GM03348 (cell line): ENCODE data around the gene AFAP1.
A peak's percentile ranks its signal among the peaks of the same experiment; 100 is the strongest.

Source experiments
- DNase-seq: peaks from one replicate; pipeline ENCODE4 v3.0.0; 2012; ENCODE audit warnings: low spot score

The AFAP1 gene

DNA sequence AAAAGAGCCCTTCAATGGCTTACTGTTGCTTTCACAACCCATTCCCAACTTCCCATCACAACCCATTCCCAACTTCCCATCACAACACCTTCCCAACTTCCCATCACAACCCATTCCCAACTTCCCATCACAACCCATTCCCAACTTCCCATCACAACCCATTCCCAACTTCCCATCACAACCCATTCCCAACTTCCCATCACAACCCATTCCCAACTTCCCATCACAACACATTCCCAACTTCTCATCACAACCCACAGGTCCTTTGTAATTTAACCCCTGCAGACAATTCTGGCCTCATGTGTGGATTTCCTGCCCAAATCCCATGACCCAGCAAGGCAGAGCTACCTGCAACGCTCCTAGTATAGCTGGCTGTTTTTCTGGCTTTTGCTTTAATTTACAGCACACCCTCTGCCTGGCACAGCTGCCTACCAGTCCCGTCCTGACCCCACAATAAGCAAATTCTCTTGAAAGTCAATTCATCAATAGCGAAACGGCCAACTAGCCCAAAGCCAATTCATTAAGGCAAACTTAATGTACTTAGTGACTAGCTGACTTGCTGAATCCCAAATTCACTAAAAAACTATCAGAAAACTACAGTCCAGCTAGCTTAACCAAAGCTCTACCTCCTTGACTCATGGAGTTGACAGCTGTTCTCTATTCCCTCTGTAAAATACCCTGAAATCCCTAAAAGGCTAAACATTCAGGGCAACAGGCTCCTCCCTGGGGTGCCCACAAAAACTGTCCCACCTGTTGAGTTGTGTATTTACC lies 75.6 kb downstream of the AFAP1 start:
- DNase-seq: no peak

DNA sequence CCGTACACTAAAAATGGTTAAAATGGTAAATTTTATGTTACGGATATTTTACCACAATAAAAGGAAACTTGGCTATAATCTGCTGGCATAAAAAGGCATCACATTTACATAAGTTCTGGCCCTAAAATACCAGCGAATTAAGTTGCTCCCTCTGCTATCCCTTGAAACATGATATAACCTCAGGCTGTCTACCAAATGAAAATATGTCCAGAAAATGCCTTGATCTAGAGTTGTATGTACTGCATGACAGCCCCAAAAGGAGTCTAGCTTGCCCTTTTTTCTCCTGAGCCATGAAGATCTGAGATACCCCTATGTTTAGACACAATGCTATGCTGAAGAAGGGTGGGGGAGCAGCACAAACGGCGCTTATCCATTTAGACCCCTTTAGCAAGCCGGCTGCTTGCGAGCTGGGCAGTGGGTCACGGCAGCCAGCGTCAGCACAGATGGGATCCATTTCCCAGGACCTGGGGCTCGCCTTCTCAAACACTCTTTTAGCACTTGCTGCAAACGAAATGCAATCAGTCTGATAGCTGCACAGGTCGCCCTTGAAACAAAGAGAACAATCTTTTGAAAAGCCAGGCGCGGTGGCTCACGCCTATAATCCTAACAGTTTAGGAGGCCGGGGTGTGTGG lies 77.0 kb downstream of the AFAP1 start:
- no peak for DNase-seq

DNA sequence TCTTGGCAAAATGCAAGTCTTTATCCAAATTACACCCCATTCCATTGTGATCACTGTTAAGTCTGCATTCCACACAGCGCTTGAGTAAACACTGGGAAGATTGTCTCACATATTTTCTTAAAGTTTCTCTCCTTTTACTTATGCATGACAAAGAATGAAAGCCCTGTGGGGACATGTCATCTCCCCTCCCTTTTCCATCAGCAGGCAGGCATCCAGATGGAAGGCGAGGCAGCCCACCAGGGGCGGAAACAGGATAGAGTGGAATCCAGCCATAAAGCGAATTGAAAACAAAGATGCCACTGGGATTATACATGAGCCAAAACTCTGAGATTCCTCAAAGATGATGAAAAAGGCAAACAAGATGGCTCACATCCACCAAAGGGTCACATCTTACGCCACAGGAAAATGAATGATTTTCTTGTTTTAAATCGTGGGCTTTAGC lies 78.2 kb downstream of the AFAP1 start:
- DNase-seq: peak; percentile 89

DNA sequence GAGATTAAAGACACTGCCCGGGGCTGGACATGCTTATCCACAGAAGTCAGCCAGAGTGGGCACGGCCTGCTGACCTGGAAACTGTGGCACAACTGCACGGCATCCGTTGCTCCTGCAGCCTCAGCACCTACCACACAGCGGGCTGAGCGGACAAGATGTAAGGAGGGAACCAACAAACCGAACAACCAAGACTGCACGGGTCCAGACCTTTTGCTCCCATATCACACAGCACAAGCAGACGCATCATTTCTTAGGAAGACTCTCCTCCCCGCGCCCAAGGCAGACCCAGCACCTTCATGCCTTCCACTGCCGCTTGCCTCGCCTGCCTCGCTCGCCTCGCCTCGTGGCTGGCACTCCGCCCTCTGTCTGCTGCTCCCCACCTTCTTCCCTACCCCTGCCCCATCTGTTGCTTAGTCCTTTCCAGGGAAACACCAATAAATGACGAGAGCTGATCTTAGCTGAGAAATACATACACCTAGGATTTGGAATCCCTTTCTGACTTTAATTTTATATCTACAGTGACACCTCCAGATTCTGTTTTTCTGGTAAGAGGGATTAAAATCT lies 79.0 kb downstream of the AFAP1 start:
- no peak for DNase-seq

DNA sequence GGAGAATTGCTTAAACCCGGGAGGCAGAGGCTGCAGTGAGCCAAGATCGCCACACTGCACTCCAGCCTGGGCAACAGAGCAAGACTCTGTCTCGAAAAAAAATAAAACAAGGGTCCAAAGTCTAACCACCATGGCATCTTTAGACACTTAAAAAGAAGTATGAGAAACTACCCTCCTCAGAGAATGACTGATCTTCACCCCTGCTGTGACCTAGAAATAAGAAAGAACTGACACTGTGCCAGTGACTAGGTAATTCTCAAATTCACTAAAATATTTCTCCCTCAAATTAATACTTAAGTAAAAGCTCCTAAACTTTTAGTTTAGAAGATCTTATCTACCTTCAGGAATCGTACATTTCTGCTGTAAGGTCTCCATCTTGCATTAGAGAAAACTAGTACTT lies 80.3 kb downstream of the AFAP1 start:
- DNase-seq: no peak

DNA sequence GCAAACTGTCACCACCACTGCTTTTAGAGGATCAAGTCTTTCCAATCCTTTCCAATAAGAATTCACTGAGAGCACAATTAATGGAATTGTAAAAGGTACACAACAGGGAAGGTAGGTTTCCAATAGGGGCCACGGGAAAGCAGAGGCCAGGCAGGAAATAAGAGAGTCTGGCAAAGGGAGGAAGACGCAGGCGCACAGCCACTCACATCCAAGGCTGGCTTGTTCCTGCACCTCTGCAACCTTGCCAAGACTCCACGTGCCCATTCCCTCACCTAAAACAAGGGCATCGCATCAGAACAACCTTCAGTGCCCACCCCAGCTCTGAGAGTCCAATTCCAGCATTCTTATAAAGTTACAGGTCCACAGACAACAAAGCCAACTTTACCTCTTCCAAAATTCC lies 81.2 kb downstream of the AFAP1 start:
- no peak for DNase-seq

DNA sequence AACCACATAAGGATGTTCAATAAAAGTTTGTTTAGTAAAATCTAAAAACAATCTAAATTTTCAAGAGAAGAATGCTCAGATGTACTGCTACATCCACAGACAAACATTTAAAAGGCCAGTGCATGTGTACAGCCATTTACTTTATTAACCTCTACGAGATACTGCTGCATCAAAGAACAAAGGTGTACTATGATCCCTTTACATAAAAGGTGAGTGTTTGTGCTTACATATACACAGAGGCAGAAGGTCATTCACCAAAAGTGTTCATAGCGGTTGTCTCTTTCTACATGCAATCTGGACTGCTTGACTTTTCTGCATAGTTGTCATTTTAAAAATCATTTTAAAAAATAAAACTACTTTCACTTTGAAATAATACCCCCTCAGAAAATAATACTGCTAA lies 81.7 kb downstream of the AFAP1 start:
- DNase-seq: no peak

DNA sequence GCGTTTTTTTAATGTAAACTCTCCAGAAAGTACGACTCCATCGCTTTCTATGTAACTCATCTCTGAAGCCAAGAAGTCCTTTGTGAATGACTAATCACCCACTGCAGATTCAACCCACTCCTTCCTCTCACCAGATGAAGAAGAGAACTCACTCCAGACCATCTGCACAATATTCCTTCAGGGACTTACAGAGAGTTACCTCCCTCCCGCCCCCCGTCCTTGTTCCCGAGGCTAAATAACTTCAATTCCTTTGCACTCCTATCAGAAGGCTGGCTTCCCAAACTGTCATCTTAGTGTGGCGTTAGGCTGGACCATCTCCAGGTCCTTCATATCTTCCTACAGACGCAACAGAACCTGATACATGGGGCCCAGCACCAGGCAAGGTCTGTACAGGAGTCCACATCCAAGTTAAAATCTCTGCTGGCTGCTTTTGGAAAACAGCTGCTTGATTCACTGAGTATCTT lies 82.4 kb downstream of the AFAP1 start:
- peak; percentile 84 for DNase-seq

DNA sequence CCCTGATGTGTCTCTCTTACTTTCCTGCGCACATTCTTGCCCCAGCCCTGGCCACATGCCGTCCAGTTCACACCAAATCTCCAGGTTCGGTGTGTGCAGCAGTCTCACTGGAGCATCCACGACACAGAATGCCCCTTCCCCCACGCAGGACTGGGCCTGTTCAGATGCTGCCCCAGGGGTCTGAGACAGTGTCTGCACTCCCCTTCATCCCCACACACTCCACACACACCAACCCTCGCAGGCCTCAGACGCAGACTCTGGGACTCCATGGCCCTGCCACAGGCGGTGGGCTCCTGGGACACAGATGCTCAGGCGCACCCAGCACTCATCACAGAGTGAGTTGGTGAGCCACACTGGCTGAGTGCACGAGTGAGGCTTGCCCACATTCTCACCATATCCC lies 83.9 kb downstream of the AFAP1 start:
- DNase-seq: no peak

DNA sequence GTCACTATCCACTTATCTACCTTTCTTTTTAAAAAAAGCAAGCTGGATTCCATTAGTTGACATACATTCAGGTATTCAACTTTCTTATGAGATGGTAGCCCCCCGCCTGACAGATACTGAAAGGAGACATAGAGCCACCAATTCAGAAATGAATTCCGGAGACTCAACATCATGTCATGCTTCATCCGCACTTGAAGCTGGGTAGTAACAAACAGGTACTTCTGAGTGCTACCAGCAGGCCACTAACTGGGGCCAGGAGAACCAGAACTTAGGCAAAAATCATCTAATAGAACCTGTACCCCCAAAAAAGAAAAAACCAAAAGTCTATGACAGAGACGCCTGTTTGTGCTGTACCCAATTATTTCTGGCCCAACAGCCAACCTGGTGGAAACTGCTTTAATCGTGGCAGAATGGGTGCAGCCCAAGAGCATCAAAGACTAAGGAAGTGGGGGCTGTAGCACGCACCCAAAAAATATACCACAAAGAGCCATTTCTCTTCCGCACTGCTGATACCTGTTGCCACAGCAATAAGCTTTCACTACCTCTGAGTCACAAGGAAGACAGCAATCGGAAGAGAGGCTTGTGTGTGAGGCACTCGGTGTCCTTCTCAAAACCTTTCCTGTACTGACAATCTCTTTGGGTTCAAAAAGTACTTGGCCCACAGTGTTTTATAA lies 84.8 kb downstream of the AFAP1 start:
- no peak for DNase-seq

DNA sequence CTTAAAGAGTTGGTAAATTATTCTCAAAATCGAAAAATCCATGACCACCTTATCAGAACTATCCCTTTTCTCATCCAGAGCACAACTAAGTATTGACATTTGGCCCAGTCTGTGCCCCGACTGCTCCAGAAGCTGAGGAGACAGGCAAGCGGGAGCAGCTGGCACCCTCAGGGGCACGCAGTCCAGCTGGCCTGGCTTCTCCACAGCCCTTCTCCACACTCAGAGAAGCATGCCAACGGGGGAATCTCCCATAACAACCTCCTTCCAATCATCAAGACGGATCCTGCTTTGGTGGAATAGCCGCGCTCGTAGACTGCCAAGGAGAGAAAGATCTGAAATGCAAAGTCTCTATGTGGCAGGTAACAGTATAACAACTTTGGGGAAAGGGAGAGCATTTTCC lies 85.4 kb downstream of the AFAP1 start:
- no peak for DNase-seq

DNA sequence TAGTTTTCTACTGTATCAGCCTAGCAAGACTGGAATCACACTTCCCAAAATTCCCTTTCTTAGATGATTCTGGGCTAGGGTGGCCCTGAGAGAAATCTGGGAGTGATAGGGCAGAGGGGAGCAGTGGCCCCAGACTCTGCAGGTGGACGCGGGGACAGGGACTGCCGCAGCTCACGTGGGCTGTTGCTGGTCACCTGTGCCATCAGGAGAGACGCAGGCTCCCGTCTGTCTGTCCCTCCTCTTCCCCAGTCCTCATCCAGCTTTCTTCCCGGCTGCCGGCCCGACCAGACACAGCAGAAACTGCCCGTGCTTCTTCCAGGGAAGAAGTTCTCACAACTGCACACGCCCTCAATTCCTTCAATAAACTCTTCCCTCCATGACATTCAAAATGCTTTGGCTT lies 86.4 kb downstream of the AFAP1 start:
- DNase-seq: no peak

DNA sequence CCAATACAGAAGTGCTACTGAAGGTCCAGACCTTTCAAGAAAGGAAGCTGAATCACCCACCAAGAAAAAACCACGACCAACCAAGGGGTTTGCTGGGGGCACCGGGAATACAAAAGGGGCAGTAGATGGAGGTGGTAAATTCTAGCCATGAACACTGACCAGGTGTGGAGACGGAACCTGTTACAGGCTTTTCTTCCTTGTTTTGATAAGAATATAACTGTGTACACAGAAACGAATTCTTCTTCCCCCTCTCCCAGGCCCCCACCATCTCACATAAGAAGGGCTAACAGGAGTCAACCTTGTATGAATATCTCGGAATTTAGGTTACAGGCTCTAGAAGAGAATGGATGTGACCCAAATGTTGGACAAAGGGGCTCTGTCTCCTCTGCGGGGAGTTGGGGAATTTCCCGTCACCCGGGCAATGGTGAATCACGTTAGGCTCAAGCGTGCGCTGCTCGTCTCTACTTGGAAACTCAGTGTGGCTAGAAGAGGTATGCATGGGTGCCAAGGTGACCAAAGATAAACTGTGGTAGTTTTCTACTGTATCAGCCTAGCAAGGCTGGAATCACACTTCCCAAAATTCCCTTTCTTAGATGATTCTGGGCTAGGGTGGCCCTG lies 87.0 kb downstream of the AFAP1 start:
- no peak for DNase-seq

DNA sequence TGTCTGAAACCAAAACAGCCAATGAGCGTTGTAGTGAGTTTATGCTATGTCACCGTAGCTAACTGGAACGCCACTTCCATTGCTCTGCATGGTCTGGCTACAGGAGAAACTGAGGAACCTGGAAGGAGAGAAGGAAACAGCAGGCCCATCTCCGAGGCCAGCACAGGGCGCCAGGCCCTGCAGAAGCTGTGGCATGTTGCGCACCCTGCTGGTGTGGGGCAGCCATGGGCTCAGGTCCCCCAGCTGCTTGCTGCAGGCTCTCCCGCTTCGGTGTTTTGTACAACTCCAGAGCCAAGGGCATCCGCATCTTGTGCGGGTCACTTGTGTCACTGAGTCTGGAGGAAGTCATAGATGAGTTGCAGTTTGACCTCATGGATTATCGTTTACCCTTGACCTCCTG lies 89.2 kb downstream of the AFAP1 start:
- no peak for DNase-seq

DNA sequence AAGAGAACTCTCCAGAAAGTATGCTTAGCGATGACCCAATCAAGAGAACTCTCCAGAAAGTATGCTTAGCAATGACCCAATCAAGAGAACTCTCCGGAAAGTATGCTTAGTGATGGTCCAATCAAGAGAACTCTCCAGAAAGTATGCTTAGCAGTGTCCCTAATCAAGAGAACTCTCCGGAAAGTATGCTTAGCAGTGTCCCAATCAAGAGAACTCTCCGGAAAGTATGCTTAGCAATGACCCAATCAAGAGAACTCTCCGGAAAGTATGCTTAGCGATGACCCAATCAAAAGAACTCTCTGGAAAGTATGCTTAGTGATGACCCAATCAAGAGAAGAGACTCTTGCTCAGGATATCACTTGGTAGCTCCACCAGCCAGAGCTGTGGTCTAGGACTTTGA lies 92.5 kb downstream of the AFAP1 start:
- DNase-seq: no peak

DNA sequence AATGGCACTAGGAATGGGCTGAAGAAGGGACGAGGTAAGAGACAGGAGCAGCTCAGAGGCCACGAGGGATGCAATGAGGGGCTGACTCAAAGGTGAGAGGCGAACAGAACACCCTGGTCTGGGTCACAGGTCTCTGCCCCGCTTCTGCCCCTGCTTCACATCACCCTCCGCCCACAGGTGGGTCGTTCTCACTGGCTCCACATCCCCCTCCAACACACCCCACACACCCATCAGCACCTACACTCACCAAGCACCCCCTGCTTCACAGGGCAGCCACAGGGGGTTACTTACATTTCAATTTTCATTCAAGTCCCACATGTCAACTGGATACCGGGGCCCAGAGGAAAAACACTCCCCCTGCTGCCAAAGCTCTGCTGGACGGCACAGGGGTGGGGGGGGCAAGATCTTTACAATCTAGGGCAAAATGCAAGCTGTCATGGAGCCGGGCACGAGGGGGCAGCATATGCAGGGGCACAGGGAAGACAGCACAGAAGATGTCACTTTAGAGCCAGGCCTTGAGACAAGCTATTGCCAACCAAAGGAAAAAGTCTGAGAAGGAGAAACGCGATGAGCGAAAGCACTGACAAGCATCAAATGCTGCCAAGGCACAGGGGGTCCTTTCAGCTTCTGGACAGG lies 94.0 kb downstream of the AFAP1 start:
- no peak for DNase-seq

DNA sequence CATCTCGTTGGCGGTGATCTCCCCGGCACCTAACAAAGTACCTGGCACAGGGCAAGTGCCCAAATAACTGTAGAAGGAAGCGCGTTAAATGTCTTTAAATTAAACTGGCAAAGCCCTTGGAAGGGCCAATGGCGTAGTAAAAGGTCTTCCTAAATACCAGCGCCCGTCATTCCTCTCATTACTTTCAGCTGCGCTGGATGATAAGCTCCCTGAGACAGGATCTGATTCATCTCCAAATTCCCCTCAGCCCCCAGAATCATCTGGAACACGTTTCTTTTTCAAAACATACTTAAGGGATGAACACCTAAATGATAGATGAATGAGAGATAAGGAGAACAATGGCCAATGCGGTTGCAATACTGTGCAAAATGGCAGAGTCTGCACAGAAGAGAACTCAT lies 95.1 kb downstream of the AFAP1 start:
- DNase-seq: peak; percentile 69

DNA sequence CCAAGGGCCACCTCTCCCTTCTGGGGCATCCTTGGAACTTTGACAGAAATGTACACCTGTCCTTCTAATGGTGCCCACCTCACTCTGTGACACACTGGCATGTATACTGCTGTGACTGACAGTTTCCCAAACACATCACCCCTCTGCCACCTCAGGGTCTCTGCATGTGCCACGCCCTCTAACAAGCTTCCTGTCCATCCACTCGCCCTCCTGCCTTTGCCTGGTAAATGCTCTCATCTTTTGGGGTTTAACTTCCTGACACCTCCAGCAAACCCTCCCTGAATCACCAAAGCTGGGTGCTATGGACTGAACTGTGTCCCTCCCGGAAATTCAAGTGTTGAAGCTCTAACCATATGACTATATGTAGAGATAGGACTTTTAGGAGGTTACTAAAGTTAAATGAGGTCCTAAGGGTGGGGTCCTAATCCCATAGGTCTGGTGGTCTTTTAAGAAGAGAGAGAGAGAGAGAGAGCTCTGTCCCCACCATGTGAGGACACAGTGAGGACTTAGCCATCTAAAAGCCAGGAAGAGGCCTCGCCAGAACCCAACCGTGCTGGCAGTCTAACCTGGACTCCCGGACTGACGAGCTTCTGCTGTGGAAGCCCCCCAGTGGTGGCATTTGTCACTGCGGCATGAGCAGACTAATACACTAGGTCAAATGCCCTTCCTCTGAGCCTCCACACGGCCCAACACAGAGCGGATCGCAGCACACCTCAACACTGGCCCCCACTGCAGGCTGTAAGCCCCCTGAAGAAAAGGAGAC lies 95.6 kb downstream of the AFAP1 start:
- DNase-seq: peak; percentile 62

DNA sequence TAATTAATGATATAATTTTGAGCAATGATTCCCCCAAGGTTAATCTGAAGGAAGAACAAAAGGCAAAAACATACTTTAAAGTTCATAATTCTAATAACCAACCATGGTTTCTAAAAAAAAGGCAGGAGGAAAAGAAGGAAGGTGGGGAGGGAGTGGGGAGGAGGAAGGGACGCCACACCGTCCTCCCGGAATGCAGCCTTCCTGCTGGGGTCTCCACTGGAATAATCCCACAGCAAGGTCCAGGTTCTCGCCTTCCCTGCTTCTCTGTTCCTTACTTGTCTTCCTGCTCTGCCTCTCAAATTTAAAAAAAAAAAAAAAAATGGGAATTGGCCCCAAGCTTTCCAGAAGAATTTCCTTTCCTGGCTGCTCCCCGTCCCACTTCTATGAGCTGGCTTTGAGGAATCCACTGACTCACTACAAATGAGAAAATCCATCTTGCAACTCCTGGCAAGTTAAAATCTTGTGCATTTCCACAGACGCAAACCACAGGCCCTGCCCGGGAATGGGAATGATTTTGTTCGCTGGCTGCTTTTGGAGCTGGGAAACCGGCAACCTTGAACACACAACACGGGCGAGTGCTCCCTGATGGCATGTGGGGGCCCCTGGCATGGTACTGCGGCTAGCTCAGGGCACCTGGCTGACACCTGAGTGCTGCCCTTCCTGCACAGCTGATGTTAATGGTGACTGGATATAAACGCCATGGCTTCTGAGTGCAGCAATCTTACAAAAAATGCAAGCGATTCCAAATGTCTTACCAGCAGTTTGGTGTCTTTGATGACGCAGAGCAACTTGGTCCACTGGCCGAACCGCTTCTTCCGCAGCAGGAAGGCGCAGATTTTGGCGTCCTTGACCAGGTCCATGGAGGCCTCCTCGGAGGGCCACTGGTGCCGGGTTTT lies 97.0 kb downstream of the AFAP1 start:
- peak; percentile 88 for DNase-seq

DNA sequence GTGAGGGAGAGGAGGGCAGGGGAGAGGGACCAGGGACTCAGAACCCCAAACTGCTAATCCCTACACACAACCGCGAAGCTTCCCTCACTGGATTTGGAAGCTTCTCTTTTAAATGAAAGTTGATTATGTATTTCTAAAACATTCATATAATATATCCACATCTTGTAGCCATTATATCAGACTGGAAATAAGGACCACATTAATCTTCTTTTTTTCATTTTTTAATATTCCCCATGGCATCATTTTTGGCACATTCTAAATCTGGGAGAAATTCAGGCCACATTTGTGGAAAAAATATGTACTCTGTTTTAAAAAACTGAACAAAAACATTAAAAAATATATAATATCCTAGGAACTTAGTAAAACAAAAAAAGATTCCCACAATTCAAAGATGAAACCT lies 97.8 kb downstream of the AFAP1 start:
- DNase-seq: no peak
